Cerebellar cortex (tissue), 1 donor: ENCODE results near the gene ACAP3.
A peak's percentile ranks its signal among the peaks of the same experiment; 100 is the strongest.

Experiments used
- DNase-seq: peaks from one replicate; pipeline ENCODE4 v3.0.0-alpha.2; 2015; ENCODE audit warnings: low spot score

The ACAP3 gene

DNA sequence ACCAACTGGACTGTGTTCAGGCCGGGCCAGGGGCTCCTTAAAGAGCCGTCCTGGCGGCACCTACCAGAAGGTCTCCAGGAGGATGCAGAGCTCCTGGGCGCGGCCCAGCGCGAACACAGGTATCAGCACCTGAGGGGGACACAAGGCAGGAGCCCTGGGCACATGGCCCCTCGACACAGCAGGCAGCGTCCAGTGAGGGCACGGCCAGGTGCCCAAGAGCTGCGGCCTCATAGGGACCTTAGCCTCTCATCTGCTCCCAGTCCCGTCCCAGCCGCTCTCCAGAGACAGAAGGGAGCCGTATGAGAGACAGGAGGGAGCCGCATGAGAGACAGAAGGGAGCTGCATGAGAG, 6.5 kb upstream of the ACAP3 start:
- DNase-seq, result no peak

DNA sequence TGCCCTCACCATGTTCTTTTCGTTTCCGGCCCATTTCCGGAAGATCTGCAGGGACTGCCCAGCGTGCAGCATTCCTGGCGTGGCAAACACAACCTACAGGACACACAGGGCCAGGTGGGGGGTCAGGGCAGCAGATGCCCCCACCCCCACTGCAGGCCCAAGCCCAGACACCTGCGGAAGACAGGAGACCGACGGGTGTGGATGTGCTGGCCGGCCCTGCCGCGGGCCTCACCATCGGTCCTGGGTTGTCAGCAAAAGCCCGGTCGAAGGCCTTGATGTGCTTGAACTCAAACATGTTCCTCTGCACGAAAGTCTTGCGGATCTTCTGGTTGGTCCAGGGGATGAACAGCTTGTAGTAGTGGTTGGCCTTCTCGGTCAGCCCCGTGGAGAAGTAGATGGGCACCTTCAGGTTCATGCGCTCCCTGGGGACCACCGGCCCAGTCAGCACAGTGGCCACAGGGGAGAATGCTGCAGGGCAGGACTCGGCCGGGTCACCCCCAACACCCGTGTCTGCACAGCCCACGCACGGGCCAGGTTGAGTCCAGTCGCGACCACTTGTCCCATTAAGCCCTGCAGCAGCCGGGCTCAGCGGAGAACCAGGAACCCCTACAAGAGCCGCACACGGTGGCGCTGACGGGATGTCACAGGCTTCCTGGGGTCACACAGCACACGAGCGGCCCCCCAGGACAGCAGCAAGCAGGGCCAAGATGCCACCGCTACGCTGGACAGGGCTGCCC, 5.9 kb upstream of the ACAP3 start:
- DNase-seq, result no peak

DNA sequence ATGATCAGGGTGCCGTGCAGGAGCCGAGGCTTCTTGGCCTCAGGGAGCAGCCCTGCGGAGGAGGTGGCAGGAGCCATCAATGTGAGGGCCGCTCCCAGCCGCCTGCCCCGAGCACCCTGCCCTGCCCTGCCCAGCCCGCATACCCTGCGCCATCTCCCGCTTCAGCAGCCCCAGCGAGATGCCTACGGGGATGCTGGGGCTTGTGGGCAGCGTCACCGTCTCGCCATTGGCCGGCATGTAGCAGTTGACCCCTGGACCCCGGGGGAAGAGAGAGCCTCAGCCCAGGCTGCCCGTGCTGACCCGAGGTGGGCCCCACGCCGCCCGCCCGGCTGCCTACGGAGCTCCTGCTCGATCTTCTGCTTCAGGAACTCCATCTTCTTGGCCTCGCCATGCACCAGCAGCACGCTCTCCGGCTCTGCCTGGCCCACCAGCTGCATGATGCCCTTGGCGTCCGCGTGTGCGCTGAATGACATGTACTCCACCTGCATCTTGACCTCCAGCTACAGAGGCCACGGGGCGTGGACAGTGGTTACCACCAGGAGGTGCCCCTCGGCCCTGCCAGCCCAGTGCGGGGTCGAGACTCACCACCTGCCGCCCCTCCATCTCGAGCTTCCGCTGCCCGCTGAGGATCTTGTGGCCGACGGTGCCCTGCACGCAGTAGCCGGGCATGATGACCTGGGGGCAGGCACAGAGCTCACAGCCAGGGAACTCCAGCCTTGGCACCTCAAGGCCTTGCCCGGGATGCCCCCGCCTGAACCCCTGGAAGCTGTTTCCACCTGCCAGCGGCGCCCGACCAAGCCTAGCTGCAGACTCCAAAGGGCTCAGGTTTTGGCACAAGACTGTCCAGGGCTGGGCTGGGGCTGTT, 5.0 kb upstream of the ACAP3 start:
- no peak for DNase-seq

DNA sequence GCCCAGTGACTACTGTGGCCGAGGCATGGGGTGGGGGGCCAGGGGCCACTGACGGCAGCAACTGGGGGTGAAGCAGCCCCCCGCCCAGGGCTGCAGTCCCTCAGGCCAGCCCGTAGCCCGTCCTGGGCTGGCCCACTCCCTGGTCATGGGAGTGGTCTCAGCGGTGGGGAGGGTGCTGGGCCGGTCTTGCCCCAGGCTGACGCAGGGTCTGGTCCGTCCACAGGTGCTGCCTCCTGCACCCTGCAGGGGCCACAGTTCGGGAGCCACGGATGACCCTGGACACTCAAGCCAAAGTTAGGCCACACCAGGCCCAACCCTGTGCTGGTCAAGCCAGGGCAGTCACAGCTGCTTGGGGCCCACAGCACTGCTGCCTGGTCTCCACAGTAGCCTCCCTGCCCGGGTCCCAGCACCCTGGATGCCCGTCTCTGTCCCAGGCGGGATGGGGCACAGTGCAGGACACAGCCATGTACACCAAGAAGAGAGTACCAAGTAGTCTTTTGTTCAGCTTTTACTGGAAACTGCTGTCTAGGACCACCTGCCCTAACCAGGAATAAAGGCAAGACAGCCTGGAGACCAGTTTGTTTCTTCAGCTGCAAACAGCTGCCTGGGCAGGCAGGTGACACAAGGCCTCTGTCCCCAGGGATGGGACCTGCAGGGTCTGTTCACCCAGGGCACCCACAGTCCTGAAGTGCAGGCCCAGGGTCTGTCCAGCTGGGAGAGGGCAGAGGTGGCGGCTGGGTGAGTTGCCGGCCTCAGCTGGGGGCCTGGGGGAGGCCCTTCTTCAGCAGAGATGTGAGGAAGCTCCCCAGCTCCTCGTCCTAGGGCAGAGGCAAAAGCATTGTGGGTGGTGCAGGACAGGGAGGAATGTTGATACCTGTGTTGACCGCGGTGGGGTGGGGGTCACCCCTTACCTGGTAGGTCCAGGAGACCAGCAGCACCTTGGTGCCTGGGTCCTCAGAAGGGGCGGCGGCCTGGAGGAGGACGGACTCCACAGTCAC, 3.7 kb upstream of the ACAP3 start:
- no peak for DNase-seq

DNA sequence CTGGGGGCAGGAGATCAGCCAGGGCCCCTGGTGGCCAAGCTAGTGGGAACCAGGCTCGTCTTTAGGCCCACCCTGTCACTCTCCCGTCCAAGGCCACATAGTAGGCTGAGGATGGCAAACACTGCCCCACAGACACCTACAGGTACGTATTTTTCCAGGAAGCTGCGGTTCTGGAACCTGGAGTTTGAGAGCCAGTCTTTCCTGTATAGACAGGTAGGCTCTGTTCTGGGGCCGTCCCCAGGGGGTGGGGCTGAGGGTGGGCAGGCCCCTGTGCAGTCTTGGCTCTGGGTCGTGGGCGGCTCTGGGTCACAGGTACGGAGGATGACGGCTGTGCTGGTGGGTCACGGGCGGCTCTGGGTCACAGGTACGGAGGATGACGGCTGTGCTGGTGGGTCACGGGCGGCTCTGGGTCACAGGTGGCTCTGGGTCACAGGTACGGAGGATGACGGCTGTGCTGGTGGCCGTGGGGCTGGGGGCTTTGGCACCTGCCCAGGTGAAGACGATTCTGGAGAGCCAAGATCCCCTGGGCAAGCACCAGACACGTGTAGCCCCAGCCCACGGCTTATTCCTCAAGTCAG, 2.8 kb upstream of the ACAP3 start:
- no peak for DNase-seq

DNA sequence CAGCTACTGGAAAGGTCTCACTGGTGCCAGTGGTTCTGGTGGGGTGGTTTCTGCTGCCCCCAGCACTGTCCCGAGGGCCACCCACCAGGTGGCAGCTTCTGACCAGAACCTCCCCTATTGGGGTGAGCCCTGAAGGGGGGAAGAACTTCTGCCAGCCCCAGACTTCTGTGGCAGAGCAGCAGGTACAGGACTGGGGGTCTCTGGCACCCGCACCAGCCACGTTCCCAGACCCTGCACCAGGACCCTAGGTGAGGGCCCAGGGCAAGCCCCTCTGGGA, 2.3 kb upstream of the ACAP3 start:
- DNase-seq, result no peak

DNA sequence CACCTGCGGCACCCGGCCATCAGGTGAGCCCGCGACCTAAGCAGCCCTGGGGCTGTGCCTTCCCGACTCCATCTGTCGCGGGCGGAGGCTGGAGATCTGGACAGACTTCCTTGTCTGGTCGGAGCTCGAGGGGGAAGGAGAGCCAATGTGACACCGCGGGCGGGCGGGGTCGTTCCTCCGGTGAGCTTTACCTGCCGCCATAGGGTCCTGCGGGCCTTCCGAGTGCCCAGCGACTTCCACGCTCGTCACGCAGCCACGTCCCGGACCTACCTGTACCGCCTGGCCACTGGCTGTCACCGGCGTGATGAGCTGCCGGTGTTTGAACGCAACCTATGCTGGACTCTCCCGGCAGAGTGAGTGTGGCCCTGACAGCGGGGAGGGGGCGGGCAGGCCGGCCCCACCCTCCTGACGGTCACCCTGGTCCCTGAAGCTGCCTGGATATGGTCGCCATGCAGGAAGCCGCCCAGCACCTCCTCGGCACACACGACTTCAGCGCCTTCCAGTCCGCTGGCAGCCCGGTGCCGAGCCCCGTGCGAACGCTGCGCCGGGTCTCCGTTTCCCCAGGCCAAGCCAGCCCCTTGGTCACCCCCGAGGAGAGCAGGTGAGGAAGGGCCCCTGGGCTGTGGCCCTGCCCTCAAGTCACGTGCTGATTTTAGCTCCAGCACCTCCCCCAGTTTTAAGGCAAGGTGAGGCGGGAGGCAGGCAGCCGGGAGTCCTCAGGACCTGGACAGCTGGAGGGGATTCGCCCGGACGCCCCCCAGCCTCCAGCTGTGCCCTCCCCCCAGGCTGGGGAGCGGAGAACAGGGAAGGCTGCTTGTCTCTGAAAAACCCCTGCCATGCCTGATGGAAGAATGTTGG, 1.8 kb upstream of the ACAP3 start:
- DNase-seq, result peak; percentile 42

DNA sequence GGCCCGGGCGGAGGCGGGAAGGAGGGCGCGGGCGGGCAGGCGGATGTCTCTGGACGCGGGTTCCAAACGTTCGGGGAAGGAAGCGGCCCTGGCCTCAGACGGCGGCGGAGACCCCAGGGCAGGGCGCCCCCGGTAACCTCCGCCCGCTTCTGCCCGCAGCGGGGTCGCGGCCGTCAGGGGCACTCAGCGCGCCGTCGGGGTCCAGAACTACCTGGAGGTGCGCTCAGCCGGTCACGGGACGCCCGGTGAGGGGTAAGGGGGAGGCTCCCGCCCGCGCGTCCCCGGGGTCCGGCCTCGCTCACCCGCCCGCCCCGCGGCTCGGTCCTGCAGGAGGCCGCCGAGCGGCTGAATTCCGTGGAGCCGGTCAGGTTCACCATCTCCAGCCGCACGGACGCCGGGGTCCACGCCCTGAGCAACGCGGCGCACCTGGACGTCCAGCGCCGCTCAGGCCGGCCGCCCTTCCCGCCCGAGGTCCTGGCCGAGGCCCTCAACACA, 1.1 kb upstream of the ACAP3 start:
- DNase-seq, result no peak

DNA sequence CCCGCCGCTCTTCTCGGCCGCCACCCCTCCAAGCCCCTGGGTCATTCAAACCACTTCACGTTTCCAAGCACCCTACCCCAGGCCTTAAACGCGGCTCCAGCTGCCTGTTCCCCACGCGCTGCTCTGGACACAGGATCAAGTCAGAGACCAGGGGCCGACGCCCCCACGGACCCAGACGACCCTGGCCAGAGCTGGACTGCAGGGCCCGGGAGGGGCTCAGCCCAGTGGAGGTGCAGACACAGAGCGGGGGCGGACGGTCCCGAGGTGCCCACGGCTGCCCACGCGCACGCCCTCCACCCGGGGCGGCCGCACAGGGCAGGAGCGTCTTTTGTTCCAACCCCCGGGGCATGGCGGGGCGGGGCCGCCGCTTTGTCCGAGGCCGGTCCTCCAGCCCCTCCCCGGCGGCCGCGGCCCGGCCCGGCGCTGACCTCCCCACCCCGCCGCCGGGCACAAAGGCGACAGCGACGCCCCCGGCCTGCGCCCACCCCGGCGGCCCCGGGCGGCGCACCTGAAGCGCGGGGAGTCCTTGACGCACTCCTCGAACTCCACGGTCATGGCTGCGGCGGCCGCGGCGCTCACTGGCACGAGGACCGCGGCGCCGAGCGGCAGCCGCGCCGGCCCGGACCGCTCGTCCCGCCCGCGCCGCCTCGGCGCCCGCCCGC, 338 bp downstream of the ACAP3 start:
- DNase-seq, result peak; percentile 19

DNA sequence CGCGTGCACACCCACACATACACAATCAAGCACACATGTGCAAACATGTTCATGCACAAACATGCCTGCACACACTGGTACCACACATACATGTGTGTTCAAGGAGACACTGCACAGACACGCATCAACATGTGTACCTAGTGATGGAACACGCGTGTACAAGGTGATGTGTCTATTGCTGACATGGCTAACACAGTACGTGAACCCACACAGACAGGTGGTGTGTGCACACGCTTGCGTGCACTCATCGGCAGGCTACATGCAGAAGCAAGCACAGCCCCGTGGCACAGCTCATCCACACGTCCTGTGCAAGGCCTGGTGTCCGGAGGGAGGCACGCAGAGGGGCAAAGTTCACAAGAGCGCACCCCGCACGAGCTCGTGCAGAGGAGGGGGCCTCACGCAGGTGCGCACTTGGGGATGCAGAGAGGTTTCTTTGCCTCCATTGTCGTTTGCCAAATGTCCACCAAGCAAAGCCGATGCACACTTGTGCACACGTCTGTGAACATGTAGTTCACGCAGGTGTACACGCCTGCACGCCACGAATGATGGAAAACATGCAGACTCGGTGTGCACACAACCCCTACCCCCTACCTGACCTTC, 969 bp downstream of the ACAP3 start:
- peak; percentile 26 for DNase-seq

DNA sequence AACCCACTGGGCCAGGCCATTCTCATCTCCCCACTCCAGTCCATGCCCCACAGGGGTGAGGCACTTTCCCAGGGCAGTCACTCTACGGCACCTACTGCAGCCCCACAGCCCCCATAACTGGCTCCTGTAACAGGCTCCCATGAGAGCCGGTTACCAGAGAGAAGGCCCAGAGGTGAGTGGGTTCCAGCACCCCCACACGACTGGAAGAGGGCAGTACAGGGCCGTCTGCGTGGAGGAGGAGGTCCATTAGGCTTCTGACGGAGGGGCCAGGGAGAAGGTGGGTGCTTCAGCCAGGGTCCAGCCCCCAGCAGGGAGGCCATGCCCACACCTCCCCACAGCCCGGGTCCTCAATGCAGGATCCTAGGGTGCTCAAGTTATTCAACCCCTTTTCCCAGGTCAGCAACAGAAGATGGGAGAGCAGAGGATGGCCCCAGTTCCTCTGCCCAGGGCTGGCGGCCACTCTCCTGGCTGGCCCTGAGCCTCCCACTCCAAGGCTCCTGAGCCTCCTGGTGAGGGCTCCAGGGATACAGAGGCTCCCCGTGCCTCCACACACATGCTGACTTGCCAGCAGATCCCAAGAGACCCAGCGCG, 1.6 kb downstream of the ACAP3 start:
- DNase-seq, result peak; percentile 50

DNA sequence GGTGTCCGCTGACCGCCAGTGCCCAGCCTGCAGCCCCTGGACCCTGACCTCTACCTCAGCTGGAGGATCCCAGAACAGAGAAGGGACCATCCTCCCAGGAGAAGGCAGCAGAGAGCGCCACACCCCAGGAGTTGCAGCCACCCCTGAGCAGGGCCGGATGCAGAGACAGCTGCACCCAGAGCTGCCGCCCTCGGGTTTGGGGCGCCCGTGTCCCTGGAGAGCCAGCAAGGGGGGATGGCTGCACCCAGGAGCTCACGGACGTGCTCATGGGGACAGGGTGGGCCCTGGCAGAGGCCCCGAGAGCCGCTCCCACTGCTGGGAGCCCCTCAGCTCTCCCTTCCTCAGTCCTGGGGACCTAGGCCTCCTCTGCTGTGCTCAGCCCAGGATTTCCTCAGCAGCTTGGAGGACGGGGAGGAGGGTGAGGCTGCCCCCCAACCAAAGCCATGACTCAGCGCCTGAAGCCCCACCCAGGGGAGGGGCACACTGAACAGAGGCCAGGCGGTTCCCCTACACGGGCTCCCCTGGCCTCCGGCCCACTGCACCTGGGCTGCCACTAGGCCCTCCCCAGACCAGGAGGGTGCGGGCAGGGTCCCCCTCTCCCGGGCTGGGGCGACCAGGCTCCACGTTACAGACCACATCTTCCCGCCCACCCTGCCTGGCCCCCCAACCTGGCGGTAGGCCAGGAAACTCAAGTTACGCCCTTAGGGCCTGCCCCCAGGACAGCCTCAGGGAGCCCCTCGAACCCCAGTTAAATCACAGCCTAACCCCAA, 2.2 kb downstream of the ACAP3 start:
- peak; percentile 42 for DNase-seq

DNA sequence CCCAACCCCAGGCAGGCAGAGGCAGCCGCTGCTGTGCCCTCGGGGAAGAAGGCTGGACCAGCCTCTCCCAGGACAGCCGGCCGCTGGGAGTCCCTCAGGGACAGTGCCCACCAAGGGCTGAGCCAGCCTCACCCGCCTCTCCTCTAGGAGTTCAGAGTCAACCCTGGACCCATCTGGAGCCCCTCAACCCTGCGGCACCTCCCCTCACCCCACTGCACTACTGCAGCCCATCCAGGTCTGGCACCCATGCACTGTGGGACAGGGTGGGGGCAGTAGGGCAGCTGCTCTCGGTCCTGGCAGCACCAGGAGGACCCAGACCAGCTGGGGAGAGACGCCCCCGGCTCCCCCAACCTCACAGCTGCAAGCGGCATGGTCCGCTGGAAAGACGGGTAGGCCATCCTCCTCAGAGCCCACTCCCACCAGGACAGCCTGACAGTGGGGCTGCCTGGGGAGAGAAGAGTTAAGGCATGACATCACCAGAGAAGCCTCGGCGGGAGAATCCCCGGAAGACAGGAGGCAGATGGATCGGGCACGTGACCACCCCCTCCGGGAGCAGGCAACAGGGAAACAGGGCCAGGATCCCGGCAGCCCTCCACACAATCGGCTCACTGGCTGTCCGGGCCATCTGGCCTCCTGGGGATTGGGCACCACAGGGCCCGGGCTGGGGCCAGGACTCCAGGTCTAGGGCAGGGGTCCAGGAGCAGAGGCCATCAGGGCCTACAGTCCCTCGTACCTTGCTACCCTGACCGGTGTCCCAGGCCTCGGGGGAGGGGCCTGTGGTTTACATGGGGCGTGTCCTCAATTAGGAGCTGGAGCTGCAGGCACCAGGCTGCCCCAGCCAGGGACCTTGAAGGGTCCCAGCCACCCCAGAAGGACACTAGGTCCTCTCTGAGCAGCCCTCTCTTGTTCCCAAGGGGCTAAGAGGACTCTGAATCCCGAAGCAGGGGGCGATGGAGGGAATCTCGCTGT, 3.1 kb downstream of the ACAP3 start:
- DNase-seq, result peak; percentile 92

DNA sequence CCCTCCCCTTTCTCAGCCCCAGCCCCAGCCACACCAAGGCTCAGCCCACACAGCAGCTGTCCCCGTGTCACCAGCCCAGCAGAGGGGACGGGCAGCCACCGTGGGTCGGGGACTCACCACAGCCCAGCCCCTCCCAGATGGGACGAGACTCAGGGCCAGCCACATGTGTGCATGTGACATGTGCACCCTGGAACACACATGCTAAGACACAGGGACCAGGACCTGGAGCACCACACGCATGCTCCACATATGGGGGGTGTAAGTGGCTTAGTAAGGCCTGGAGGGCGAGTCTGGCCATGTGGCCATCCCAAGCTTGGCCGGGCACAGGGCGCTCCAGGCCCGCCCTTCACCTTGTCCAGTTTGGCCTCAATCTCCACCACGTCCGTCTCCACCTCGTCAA, 4.0 kb downstream of the ACAP3 start:
- DNase-seq, result peak; percentile 31

DNA sequence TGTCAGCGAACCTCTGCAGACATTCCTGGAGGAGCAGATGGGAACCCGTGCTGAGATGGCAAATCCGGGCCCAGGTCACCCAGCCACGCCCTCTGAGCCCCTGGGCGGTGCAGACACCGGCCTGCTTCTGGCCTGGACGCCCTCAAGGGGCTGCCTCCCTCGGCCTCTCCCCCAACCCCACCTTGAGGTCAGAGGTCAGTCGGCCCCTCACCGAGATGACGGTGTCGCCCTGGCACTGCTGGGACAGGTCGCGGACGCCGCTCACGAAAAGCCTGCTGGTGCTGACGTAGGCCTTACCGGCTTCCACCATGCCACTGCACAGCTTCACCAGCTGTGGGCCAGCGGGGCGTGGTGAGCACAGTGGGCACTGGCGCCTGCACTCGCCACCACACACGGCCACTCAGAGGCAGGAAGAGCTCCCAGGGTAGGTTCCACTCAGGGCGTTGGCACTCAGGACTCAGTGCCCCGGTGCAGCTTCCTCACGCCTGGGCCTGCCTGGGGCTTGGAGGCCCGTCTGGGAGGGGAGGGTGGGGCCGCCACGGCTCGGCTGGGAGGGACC, 4.7 kb downstream of the ACAP3 start:
- peak; percentile 28 for DNase-seq

DNA sequence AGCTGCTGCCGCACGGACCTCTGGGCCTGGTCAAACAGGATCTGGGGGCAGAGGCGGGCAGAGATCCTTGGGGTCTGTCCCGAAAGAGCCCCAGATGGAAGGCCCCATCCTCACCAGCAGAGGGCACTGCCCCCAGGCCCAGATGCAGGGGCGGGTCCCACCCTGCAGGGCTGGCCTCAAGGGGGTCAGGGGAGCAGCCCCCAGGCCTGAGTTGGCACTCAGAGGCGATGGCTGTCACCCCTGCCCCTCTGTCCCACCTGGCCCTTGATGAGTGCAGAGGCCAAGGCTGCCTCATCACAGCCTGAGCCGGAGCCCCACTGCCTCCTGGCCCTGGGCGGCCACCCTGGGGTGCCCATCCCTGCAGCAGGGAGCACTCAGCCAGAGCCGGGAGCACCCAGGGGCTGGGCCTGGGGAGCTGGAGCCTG, 5.7 kb downstream of the ACAP3 start:
- no peak for DNase-seq

DNA sequence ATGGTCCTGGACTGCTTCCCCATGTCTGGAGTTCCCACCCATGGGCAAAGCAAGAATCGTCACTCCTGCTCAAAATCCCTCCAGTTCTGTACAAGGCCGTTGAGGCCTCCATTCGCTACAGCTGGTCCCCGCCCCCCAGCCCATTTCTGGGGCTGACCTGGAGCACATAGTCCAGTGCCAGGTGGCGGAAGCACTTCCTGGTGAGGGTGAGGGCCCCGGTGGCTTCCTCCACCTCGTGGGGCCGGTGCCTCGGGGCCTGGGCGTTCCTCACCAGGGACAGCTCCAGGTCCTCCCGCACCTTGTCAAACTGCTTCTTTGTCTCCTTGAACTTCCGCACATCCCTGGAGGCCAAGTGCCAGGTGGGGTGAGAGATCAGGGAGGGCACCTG, 7.4 kb downstream of the ACAP3 start:
- DNase-seq, result no peak
